ENCODE data around the gene DGKI. TPM values are rescaled to one million over a fixed set of nuclear protein-coding genes. Genes with fewer than 3 reads are reported as not detected.

The DGKI gene
- total RNA-seq, 1 donor from 2014 or later, result 5.5 TPM

DNA sequence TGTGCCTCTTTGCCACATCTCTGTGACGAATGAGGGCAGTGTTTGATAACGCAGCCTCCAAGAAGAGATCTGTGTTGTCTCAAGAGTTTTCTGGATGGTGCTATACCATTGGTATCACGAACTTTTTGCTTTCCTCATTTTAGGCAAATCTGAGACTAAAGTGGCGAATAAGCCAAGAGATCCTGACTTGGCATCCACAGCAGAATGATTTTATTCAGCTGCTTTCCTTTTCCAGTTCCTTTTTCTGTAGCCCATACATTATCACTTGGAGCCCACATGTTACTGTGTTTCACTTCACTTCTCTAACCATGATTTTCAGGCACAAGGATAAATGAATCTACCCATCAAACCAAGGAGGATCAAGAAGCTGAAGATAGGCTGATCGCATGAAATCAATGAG lies 325.3 kb downstream of the DGKI start:
- Histone ChIP-seq H3K36me3 (no peaks in the 10 kb centered on the region), H3K4me2 (no peak overlapping the region), H3K9ac (no peak overlapping the region), H3K4me1 (no peaks in the 10 kb centered on the region), H3K27ac (no peak overlapping the region), H3K4me3 (no peak overlapping the region), H3K9me3 (ENCODE audit: low read depth) (no peaks in the 10 kb centered on the region), H4K20me1 (ENCODE audit: low read depth) (no peaks in the 10 kb centered on the region), H3K27me3 (no peaks in the 10 kb centered on the region), H3K79me2 (ENCODE audit: low read depth) (no peaks in the 10 kb centered on the region), H3F3A (ENCODE audit: low read depth) (no peaks in the 10 kb centered on the region), H2AFZ (replicated peaks) (no peak overlapping the region)
- H3K27ac Mint-ChIP-seq, result no peak overlapping the region
- peaks cover 3% of the 10 kb centered on the region for H3K9me3 Mint-ChIP-seq
- H3K36me3 Mint-ChIP-seq, result no peaks in the 10 kb centered on the region
- peaks cover 3% of the 10 kb centered on the region for H3K4me1 Mint-ChIP-seq
- peaks cover 4% of the 10 kb centered on the region for H3K27me3 Mint-ChIP-seq (ENCODE audit: insufficient read depth, low read depth)
- H3K4me3 Mint-ChIP-seq, result no peak overlapping the region
- no peak for DNase-seq (ENCODE audit: low spot score)
- TF ChIP-seq EZH2phosphoT487 (IDR thresholded peaks at IDR 0.05) (no peak), EZH2 (IDR thresholded peaks at IDR 0.05) (no peak), CTCF (IDR thresholded peaks at IDR 0.05) (no peak)

DNA sequence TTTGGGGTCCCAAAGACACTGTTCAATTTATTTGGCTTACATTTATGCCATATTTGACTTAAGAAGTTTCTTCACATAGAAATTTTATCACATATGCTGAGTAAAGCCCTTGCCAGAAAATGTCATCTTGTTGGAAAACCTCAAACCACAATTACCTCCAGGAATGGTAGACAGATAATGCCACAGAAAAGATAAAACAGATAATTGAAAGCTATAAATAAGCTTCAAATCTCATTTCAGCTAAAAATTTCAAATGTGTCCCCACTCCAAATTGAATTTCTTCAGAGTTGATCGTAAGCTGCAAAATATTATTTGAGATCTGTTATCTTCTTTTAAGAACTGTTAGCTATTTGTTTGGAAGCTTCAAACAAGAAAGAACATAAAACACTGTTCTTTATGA lies 326.8 kb downstream of the DGKI start:
- Histone ChIP-seq H3F3A (ENCODE audit: low read depth) (no peaks in the 10 kb centered on the region), H3K4me3 (no peak overlapping the region), H3K79me2 (ENCODE audit: low read depth) (no peaks in the 10 kb centered on the region), H3K4me1 (no peaks in the 10 kb centered on the region), H3K4me2 (no peak overlapping the region), H3K9me3 (ENCODE audit: low read depth) (no peaks in the 10 kb centered on the region), H3K27ac (no peak overlapping the region), H3K27me3 (no peaks in the 10 kb centered on the region), H3K9ac (no peak overlapping the region), H4K20me1 (ENCODE audit: low read depth) (no peaks in the 10 kb centered on the region), H3K36me3 (no peaks in the 10 kb centered on the region), H2AFZ (replicated peaks) (no peak overlapping the region)
- DNase-seq (ENCODE audit: low spot score), result no peak
- Mint-ChIP-seq H3K9me3 (peaks cover 3% of the 10 kb centered on the region), H3K27ac (no peak overlapping the region), H3K36me3 (no peaks in the 10 kb centered on the region), H3K4me1 (peaks cover 3% of the 10 kb centered on the region), H3K27me3 (ENCODE audit: insufficient read depth, low read depth) (peaks cover 4% of the 10 kb centered on the region), H3K4me3 (no peak overlapping the region)
- TF ChIP-seq EZH2 (IDR thresholded peaks at IDR 0.05), result no peak
- TF ChIP-seq EZH2phosphoT487 (IDR thresholded peaks at IDR 0.05), result no peak
- TF ChIP-seq CTCF (IDR thresholded peaks at IDR 0.05), result no peak

DNA sequence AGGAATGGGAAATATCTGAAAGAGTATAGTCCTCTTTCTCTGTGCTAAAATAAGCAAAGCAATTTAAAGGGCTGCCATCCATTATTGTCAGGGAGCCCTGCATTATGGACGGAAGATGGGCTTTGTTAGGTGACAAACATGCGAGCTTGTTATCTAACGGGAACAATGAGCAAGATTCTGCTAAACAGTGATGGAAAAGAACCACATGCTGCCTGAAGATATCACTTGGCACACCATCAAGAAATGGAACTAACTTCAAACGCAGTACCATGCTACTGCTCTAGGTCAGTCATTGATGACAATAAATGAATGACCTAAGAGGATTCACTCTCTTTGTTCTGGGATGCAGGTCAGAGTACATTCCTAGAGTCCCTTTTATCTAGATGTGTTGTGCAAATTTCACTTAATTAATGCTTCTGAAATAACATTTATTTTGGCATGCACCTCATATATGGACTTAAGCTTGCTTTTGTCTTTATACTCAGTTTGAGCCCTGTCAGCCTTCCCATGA lies 327.5 kb downstream of the DGKI start:
- no peaks in the 10 kb centered on the region for H3K9me3 ChIP-seq (ENCODE audit: low read depth)
- H3K36me3 ChIP-seq, result no peaks in the 10 kb centered on the region
- H3K79me2 ChIP-seq (ENCODE audit: low read depth), result no peaks in the 10 kb centered on the region
- Mint-ChIP-seq H3K36me3 (no peaks in the 10 kb centered on the region), H3K4me1 (peaks cover 3% of the 10 kb centered on the region), H3K27me3 (ENCODE audit: insufficient read depth, low read depth) (peaks cover 2% of the 10 kb centered on the region), H3K4me3 (no peak overlapping the region), H3K9me3 (peaks cover 3% of the 10 kb centered on the region), H3K27ac (no peak overlapping the region)
- H3K4me2 ChIP-seq, result no peak overlapping the region
- H3K9ac ChIP-seq, result no peak overlapping the region
- H2AFZ ChIP-seq (replicated peaks), result no peak overlapping the region
- H4K20me1 ChIP-seq (ENCODE audit: low read depth), result no peaks in the 10 kb centered on the region
- no peaks in the 10 kb centered on the region for H3K27me3 ChIP-seq
- no peaks in the 10 kb centered on the region for H3F3A ChIP-seq (ENCODE audit: low read depth)
- no peak for DNase-seq (ENCODE audit: low spot score)
- H3K4me1 ChIP-seq, result no peaks in the 10 kb centered on the region
- TF ChIP-seq EZH2 (IDR thresholded peaks at IDR 0.05) (no peak), EZH2phosphoT487 (IDR thresholded peaks at IDR 0.05) (no peak), CTCF (IDR thresholded peaks at IDR 0.05) (no peak)
- H3K27ac ChIP-seq, result no peak overlapping the region
- H3K4me3 ChIP-seq, result no peak overlapping the region

All from neural progenitor cell (in vitro differentiated cells).